GM18858 (cell line): ENCODE data around the gene WNT7B.

Experiments used
- ATAC-seq: cut with Tn5 transposase; IDR thresholded peaks from one replicate; pipeline ENCODE4 v1.9.1; 2021; ENCODE audit not compliant: unreplicated experiment

Gene WNT7B

GRCh38 chr22:45974498-45974897 lies 2.5 kb downstream of the WNT7B start:
- no peak for ATAC-seq

DNA sequence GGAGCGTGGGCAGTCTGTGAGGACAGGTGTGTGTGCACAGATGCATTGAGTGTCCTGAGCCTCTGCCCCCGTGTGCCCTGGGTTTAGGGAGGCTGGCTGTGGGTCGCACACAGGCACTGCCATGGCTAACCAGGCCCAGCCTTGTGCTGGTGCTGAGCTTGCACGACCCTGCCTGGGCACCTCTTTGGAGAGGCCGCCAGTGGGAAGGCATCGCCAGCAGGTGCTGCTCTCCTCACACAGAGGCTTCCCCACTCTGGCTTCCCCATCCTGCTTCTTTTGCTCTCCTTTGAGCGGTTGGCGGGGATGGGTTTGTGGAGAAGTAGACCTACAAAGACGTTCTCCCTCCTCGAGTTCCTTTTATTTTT lies 4.1 kb downstream of the WNT7B start:
- no peak for ATAC-seq

GRCh38 chr22:45972091-45972888 lies 4.7 kb downstream of the WNT7B start:
- no peak for ATAC-seq

GRCh38 chr22:45971408-45972028 lies 5.4 kb downstream of the WNT7B start:
- no peak for ATAC-seq

- no peak for ATAC-seq
Measured at GRCh38 chr22:45970705-45971407, 6.1 kb downstream of the WNT7B start.

DNA sequence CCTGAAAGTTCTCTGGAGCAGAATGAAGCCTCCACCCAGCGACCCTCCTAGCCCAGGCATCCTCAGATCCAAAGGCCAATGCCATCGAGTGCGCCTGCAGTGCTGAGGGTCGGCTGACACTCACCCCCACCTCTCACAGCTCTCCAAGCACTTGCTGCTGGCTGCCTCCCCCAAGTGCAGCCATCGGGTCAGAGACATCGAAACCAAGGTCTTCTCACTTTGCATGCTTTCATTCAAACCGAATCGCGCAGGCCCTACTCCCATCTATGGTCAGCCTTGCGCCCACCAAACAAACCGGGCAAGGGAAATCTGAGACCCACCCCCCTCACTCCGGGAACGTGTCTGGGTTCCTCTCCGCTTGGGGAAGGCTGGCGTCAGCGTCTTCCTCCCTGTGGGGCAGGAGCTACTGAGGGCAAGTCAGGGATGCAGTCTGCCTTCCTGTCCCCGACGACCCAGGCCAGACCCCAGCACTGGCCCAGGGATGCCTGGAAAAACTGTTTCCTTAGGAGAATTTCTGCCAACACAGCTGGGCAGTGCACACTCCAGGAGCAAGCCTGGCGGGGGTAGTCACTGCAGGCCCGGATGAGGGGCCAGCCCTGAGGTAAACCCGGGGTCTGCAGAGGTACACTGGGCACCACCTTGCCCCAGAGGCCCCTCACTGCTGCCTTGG lies 7.0 kb downstream of the WNT7B start:
- no peak for ATAC-seq

- ATAC-seq = no peak
Measured at GRCh38 chr22:45969414-45969799, 7.6 kb downstream of the WNT7B start.

GRCh38 chr22:45968751-45969413 lies 8.1 kb downstream of the WNT7B start:
- ATAC-seq = no peak

GRCh38 chr22:45968003-45968650 lies 8.8 kb downstream of the WNT7B start:
- no peak for ATAC-seq

DNA sequence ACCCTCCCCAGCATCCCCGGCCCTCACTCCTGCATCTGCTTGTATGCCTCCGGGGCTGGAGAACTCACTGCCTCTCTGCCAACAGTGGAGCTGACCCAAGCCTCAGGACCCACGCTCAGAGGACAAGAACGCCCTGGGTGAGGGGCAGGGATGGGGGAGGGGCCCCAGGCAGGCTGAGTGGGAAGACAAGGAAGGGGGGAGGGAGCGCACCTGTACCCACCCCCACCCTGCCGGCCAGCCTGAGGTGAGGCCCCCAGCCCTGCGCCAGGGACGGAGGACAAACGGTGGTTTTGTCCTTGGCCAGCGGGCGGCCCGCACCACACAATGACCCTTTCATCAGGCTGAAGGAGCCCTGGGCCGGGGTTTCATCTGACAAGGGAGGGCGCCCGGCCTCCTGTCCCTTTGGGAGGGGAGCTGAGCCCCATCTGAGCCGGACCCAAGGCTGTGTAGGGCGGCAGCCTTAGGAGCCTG lies 10.0 kb downstream of the WNT7B start:
- ATAC-seq = no peak

GRCh38 chr22:45966320-45966894 lies 10.6 kb downstream of the WNT7B start:
- ATAC-seq = no peak

- no peak for ATAC-seq
Measured at GRCh38 chr22:45965563-45965962, 11.4 kb downstream of the WNT7B start.

DNA sequence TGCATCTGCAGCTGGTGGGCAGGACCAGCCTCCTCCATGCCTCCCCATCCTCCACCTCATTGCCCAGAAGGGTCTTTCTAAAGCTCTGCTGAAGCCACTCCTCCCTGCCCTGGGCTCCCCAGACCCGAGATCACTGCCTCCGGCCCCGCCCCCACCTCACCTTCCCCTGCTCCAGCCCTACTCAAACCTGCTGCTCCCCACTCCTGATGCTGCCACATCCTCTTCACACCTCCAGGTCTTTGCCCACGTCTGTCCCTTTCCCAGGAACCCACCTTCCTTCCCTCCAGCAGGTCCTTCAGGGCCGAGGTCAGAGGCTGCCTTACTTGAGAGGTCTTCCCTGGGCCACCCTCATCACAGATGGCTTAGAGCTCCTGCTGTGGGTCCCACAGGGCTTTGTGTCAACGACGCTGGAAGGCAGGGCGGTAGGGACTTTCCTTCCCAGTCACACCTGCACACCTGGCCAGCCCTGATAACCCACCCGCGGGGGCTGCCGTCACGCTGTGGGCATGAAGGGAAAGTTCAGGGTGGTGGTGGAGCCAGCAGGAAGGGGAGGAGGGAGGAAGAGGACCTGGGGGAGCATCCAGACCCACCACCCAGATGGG lies 11.9 kb downstream of the WNT7B start:
- ATAC-seq = no peak

- no peak for ATAC-seq
Measured at GRCh38 chr22:45964372-45964771, 12.6 kb downstream of the WNT7B start.

DNA sequence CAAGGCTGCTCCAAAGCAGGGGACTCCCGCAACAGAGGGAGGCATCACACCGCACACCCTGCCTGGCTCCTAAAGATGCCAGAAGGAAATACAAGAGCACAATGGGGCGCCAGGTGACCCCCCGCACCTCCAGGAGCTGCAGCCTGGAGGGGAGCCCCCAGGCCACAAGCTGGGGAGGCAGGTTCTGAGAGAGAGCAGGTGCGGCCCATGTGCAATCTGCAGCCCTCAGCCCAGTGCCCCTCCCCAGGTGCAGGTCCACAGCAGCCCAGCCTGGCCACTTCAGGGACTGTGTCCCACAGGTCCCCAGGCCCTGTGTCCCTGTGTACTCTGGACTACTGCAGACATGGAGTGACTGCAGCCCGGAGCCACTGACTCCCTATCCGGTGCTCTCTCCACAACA lies 13.1 kb downstream of the WNT7B start:
- no peak for ATAC-seq

DNA sequence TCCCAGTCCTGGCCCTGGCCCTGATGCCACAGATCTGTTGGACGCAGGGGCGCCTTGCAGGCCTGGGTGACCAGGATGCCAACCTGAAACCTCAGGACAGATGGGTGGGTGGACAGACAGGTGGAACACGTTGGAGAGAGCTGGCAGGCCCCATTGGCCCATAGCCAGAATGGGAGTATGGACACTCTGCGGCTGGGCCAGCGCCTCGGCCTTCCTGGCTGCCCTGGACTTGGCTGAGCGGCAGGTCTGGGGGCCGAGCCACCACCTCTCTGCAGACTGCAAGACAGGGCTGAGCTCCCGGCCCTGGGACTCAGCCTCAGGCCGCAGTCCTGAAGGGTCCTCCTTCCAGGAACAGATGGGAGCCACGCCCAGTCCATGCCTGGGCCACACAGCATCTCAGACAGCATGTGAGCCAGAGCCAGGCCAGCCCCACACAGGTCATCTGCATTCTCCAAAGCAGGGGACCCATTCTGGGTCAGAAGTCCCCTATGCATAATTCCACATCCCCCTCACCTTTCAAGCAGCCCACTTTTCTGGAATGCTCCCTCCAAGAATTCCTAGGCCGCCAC lies 14.1 kb downstream of the WNT7B start:
- no peak for ATAC-seq

DNA sequence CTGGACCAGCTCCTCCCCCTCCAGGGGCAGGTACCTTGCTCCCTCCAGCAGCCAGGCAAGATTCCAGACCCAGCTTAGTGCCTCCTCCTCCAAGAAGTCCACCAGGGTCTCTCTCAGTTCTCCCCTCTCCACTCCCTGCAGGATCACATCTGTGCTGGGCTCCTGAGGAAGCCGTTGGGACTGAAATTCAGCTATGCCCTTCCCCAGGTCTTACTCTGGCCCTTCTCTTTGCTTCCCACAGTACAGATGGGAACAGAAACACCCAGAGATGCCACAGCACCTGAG lies 14.6 kb downstream of the WNT7B start:
- no peak for ATAC-seq

DNA sequence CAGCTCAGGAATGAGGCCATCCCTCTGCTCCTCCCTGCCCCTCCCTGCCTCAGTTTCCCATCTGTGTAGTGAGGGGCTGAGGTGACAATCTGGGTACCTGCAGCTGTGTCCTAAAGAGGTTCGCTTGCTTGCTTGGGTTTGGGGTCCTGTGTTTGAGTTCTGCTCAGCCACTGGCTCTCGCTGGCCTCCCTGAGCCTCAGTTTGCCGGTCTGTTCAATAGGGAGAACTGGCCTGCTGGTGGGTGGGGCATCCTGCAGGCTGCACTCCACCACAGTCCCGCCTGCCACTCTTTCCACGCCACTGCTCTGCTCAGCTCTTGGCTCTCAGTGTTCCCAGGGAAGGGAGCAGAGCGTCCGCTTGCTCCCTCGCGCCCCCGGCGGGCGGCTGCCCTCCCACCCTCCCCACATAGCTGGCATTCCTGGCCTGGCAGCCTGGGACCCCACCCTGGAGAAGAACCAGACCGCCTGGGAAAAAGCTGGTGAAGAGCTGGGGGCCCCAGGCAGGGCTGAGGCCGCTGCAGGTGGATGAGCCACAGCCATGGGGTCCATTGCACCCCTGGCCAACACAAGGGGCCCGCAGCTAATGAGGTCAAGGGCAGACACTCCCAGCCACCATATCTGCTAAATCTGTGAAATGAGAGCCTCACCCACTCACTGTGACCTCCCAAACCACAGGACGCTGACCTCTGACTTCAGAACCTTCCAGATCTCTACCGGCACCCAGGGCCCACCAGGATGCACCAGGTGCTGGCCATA lies 15.1 kb downstream of the WNT7B start:
- ATAC-seq = no peak
